Transverse colon (tissue), 4 donors: ENCODE data around the gene GPR12. TPM values are rescaled to one million over a fixed set of nuclear protein-coding genes. Genes with fewer than 3 reads are reported as not detected.
A peak's percentile ranks its signal among the peaks of the same experiment; 100 is the strongest.

ENCODE experiments used
- DNase-seq: peaks from one replicate; pipeline ENCODE4 v3.0.0-alpha.2; 2019
- H3K27ac ChIP-seq, 4 donors: fragments of 200-600 bp; sonication (generic); 2 replicates each; pipeline ENCODE4 v1.5.1; 2016 to 2018; ENCODE audit warnings: inconsistent platforms in 4 of 4
- H3K27me3 ChIP-seq: fragments of 200-600 bp; sonication (generic); 2 replicates; pipeline ENCODE4 v1.5.1; 2017; ENCODE audit warnings: inconsistent platforms
- H3K36me3 ChIP-seq, 4 donors: fragments of 200-600 bp; sonication (generic); 2 replicates each; pipeline ENCODE4 v1.5.1; 2017 to 2019; ENCODE audit warnings: inconsistent platforms in 4 of 4
- H3K4me1 ChIP-seq, 4 donors: fragments of 200-600 bp; sonication (generic); 2 replicates each; pipeline ENCODE4 v1.5.1; 2017 to 2020; ENCODE audit warnings: inconsistent platforms in 4 of 4
- H3K4me3 ChIP-seq, 4 donors: fragments of 200-600 bp; sonication (generic); 1 replicate in 1 of 4; 2 replicates in 3 of 4; pipeline versions ENCODE4 v1.5.1 to v1.6.1; 2017 to 2019; ENCODE audit warnings: inconsistent platforms in 4 of 4
- H3K9me3 ChIP-seq, 2 donors: fragments of 200-600 bp; sonication (generic); 2 replicates each; pipeline ENCODE4 v1.5.1; 2017 to 2019; ENCODE audit warnings: inconsistent platforms in 2 of 2
- EP300 ChIP-seq: sonication (generic); formaldehyde crosslinking; IDR thresholded peaks from one replicate; pipeline ENCODE4 v1.6.1; 2017; ENCODE audit warnings: antibody characterized with exemption, low read depth
- POLR2A ChIP-seq: fragments of 450-650 bp; IDR thresholded peaks from one replicate; pipeline ENCODE4 v1.6.1; 2016; ENCODE audit warnings: antibody characterized with exemption, mild to moderate bottlenecking, moderate library complexity
- POLR2AphosphoS5 ChIP-seq, 3 donors: sonication (generic); formaldehyde crosslinking; IDR thresholded peaks; one replicate each; pipeline ENCODE4 v1.6.1; 2016; ENCODE audit warnings: antibody characterized with exemption in 3 of 3
- WGBS, 2 donors: methylation state at CpG; one replicate each; pipeline ENCODE4 v1.1.5; 2018; ENCODE audit warnings: low coverage in 1 of 2; 5-methylcytosine and 5-hydroxymethylcytosine counted together
- in situ Hi-C, 4 donors: fragments of 200-750 bp; cut with MboI; loops; one replicate each; pipeline versions ENCODE4 v1.15.0 to v1.15.1; 2017; ENCODE audit warnings: low sequenced_read_pairs in 3 of 4, low pct_ligation_motif_present in 1 of 4, low pct_unique_long_range_greater_than_20kb in 1 of 4
- intact Hi-C: fragments of 100-400 bp; cut with DNase I; formaldehyde crosslinking; loops from one replicate; pipeline ENCODE4 v1.15.1; 2023; ENCODE audit warnings: low total_unique reads
- total RNA-seq, 4 donors: library from RNA; depleted of rRNA; stranded (reverse); fragments of >200 nt; gene quantifications; one replicate each; pipeline ENCODE4 v1.1.0, GENCODE V29; 2016
- TF ChIP-seq, protein P1 (sequence below), 5 experiments: fragments of 200-600 bp in 3 of 5; fragments of 450-650 bp in 2 of 5; sonication (generic) in 3 of 5; IDR thresholded peaks; 1 replicate in 2 of 5; 2 replicates in 3 of 5; pipeline ENCODE4 v1.5.1; 2016 to 2017; ENCODE audit warnings: antibody characterized with exemption in 5 of 5, inconsistent platforms in 3 of 5, mild to moderate bottlenecking in 2 of 5, moderate library complexity in 1 of 5

Gene GPR12
- total RNA-seq, 4 donors from 2014 or later, result 0.14 TPM; not detected in 3

DNA sequence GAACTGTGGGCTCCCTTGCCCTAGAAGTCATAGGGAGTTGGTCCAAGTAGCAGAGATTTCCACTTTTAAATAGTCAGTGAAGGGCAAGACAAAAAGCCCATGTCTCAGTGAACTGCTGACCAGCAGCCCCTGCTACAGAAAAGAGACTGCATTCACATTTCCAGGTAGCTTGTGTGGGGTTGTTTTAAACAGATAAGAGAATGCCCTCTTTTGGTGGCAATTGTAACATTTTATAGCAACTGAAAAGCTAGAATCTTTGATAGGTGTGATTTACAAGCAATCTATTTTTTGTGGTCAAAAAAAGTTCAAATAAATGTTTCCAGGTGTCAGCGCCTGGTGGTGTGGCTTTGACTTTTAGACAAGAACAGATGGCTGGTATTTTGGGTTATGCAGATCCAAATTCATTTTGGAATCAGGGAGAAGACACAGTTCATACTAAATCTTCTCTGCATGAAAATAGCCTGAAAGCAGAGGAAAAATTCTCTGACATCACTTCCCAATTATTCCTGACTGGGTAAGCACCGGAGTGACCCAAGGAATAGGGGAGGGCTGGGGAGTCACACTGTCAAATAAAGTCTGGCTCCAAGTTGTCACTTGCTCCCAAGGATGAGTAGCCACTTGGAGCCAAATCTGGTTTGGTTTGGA, 26.2 kb upstream of the GPR12 start:
- Histone ChIP-seq H3K27ac (no peak overlapping the region), H3K9me3 (no peaks in the 10 kb centered on the region), H3K4me3 (no peak overlapping the region), H3K27me3 (peaks cover 16% of the 10 kb centered on the region), H3K4me1 (no peaks in the 10 kb centered on the region), H3K36me3 (no peaks in the 10 kb centered on the region)
- DNase-seq, result no peak
- WGBS, 2 donors, result 77 to 100% methylated on average over 1 to 2 of the region's 2 CpGs
- in situ Hi-C loops (no loop called here), intact Hi-C loops (no loop called here)
- TF ChIP-seq, protein P1, sequence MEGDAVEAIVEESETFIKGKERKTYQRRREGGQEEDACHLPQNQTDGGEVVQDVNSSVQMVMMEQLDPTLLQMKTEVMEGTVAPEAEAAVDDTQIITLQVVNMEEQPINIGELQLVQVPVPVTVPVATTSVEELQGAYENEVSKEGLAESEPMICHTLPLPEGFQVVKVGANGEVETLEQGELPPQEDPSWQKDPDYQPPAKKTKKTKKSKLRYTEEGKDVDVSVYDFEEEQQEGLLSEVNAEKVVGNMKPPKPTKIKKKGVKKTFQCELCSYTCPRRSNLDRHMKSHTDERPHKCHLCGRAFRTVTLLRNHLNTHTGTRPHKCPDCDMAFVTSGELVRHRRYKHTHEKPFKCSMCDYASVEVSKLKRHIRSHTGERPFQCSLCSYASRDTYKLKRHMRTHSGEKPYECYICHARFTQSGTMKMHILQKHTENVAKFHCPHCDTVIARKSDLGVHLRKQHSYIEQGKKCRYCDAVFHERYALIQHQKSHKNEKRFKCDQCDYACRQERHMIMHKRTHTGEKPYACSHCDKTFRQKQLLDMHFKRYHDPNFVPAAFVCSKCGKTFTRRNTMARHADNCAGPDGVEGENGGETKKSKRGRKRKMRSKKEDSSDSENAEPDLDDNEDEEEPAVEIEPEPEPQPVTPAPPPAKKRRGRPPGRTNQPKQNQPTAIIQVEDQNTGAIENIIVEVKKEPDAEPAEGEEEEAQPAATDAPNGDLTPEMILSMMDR (IDR thresholded peaks at IDR 0.05), result no peak
- TF ChIP-seq EP300 (no peak), POLR2AphosphoS5 (IDR thresholded peaks at IDR 0.05) (no peak)

DNA sequence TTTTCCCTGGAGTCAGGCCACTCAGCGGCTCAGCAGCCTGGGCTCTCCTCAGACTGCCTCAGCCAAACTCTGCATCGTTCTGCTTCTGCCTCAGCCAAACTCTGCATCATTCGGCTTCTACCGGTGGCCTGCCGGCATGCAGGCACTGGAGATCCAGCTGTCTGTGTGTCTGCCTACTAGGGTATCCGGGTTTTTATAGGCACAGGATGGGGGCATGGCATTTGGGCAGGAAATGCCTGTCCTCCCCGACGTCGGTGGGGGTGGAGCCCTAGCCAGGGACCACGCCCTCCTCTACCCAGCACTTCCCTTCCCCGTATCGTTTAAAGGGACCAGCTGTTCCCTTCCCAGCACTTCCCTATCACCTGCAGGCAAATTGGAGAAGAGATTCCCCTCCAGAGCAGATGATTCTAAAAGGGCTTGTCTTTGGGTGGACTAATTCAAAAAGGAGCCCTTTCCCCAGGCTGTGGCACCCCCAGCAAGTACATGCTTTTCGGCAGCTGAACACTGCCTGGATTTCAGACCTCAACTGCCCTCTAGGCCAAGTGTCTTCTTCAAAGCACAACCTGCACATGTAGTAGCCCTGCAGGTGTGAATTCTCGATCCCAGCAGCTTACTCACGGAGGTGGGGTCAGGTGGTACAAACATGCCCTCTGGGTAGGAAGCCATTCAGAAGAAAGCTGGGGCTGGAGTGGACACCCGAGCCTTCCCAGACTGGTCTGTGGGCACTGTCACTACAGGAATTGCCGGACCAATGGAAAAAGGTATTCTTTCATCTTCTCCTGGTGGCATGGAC, 25.4 kb upstream of the GPR12 start:
- peak overlapping the region in 1 of 4 donors; percentile 7 for H3K4me3 ChIP-seq
- WGBS, 2 donors, result 0 to 34% methylated on average over 3 to 17 of the region's 17 CpGs
- intact Hi-C loops, result no loop called here

DNA sequence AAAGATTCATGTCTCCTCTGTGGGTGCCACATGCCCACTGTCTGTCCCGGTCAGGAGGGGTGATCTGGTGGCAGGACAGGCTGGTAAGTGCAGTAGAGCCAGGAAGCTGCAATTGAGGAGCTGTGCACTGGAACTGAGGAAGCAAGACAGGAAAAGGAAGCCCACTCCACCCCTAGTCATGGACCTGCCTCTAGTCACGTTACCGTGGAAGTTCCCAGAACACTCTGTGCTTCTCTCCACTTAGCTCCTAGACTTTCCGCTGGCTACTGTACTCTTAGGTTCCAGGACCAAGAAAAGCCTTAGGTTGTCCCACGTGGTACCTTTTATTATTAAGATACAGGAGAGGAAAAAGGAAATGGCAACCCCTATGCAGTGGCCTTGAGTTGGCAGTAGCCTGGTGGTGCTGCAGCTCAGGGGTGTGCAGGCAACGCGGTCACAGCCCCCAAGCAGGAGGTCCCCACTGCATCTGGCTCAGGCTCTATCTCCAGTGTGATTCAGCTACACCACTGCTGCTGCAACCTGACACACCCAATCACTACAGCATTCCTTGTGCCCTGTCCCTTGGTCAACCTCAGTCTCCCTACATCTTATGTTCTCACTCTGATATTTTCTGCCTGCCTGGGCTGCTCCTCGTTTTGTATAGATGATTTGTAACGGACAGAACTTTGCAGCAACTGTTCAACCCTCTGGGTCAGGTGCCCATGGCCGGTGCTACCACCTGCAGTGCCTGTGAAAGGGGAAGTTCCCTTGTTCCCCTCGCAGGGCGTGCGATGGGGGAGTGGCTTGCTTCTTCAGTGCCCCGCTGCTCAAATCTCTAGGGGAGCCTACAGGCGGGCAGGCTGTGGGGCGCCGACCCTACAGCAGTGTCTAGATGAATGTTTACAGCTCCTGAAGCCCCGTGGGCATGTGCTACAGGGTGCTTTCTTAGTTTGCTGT, 24.4 kb upstream of the GPR12 start:
- peak; percentile 27 for DNase-seq
- peak overlapping the region in 1 of 4 donors; percentile 7 for H3K4me3 ChIP-seq
- H3K27me3 ChIP-seq, result peaks cover 16% of the 10 kb centered on the region
- TF ChIP-seq EP300, result no peak
- TF ChIP-seq POLR2AphosphoS5 (IDR thresholded peaks at IDR 0.05), result no peak
- TF ChIP-seq, protein P1 (IDR thresholded peaks at IDR 0.05), result no peak
- TF ChIP-seq POLR2A, result no peak
- H3K4me1 ChIP-seq, result no peaks in the 10 kb centered on the region
- H3K36me3 ChIP-seq, result no peaks in the 10 kb centered on the region
- intact Hi-C loops (no loop called here), in situ Hi-C loops (no loop called here)
- WGBS, 2 donors, result 39 to 71% methylated on average over 1 to 18 of the region's 18 CpGs
- H3K9me3 ChIP-seq, result no peaks in the 10 kb centered on the region
- no peak overlapping the region for H3K27ac ChIP-seq

More for the DNA sequence above, 25.4 kb upstream of the GPR12 start:
- Histone ChIP-seq H3K4me1 (no peaks in the 10 kb centered on the region), H3K36me3 (no peaks in the 10 kb centered on the region), H3K9me3 (no peaks in the 10 kb centered on the region), H3K27ac (no peak overlapping the region), H3K27me3 (peaks cover 16% of the 10 kb centered on the region)
- DNase-seq, result peak; percentile 37
- in situ Hi-C loops, result no loop called here
- no peak for TF ChIP-seq EP300
- TF ChIP-seq POLR2A, result no peak
- TF ChIP-seq, protein P1 (IDR thresholded peaks at IDR 0.05), result no peak
- peak in 1 of 3 donors; percentile 31 for TF ChIP-seq POLR2AphosphoS5 (IDR thresholded peaks at IDR 0.05)

DNA sequence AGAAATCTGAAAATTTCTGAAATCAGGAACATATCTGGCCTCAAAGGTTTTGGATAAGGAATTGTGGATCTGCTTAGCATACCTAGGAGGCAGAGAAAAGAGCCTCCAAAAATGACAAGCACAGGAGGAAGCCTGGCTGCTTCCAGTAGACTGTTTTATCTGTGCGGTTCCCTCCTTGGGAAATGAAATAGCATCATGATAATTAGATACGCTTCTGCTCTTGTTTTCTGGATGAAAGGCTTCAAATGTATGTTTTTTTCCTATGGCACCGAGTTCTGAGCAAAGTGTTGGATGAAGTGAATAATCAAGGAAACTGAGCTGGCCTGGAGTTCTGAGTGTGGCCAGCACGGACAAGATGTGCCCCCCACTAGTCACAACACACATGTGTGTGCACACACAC, 19.8 kb upstream of the GPR12 start:
- DNase-seq, result no peak
- no peak overlapping the region for H3K4me3 ChIP-seq
- no peaks in the 10 kb centered on the region for H3K9me3 ChIP-seq
- H3K27ac ChIP-seq, result no peak overlapping the region
- 68 to 73% methylated on average over 2 to 4 of the region's 4 CpGs for WGBS, 2 donors
- H3K4me1 ChIP-seq, result no peaks in the 10 kb centered on the region
- H3K36me3 ChIP-seq, result no peaks in the 10 kb centered on the region
- intact Hi-C loops, result no loop called here
- in situ Hi-C loops, result no loop called here
- H3K27me3 ChIP-seq, result peaks cover 10% of the 10 kb centered on the region
- TF ChIP-seq, protein P1 (IDR thresholded peaks at IDR 0.05), result no peak
- TF ChIP-seq EP300 (no peak), POLR2AphosphoS5 (IDR thresholded peaks at IDR 0.05) (no peak), POLR2A (no peak)
